Common myeloid progenitor, CD34-positive (primary cell): Measurements from ENCODE around the gene SERGEF.

Source experiments
- CTCF ChIA-PET: fragments of 350-600 bp; sonication (Branson Sonifier 250); formaldehyde crosslinking; loops from one replicate; lab custom pipeline; 2021; ENCODE audit warnings: antibody characterized with exemption; lab: Charles Lee
- POLR2A ChIA-PET: fragments of 350-600 bp; sonication (Branson Sonifier 250); formaldehyde crosslinking; loops from one replicate; lab custom pipeline; 2021; ENCODE audit warnings: antibody characterized with exemption; lab: Charles Lee
- DNase-seq, 3 donors: peaks; one replicate each; pipeline versions ENCODE4 v3.0.0 to v3.0.0-alpha.2; 2013
- H3K27ac ChIP-seq, 2 experiments: 1 replicate in 1 of 2; 2 replicates in 1 of 2; pipeline ENCODE4 v1.7.0; 2013; ENCODE audit warnings: inconsistent platforms in 2 of 2, low read length in 2 of 2, mild to moderate bottlenecking in 2 of 2, low read depth in 1 of 2, moderate library complexity in 1 of 2; ENCODE audit not compliant: severe bottlenecking in 2 of 2, insufficient read depth in 1 of 2, poor library complexity in 1 of 2
- H3K27me3 ChIP-seq, 5 experiments: replicated peaks in 2 of 5; 1 replicate in 3 of 5; 2 replicates in 2 of 5; pipeline versions ENCODE4 v1.6.1 to v1.7.0; 2013; ENCODE audit warnings: low read length in 4 of 5, mild to moderate bottlenecking in 2 of 5, moderate library complexity in 2 of 5, inconsistent platforms in 1 of 5; ENCODE audit not compliant: insufficient read depth in 5 of 5, control insufficient read depth in 4 of 5
- H3K36me3 ChIP-seq, 4 experiments: 1 replicate in 2 of 4; 2 replicates in 2 of 4; pipeline versions ENCODE4 v1.6.1 to v1.7.0; 2013; ENCODE audit warnings: low read length in 3 of 4, control low read depth in 1 of 4, mild to moderate bottlenecking in 1 of 4; ENCODE audit not compliant: control insufficient read depth in 4 of 4, insufficient read depth in 4 of 4
- H3K4me1 ChIP-seq, 4 experiments: 1 replicate in 3 of 4; 2 replicates in 1 of 4; pipeline versions ENCODE4 v1.6.1 to v1.7.1; 2013; ENCODE audit warnings: low read length in 3 of 4, mild to moderate bottlenecking in 3 of 4, control low read depth in 1 of 4, inconsistent platforms in 1 of 4, moderate library complexity in 1 of 4; ENCODE audit not compliant: control insufficient read depth in 4 of 4, insufficient read depth in 4 of 4; ENCODE audit errors: control extremely low read depth in 1 of 4
- H3K4me3 ChIP-seq, 7 experiments: 1 replicate in 4 of 7; 2 replicates in 3 of 7; pipeline versions ENCODE4 v1.5.1 to v1.7.0; 2013; ENCODE audit warnings: mild to moderate bottlenecking in 7 of 7, low read length in 6 of 7, moderate library complexity in 6 of 7, inconsistent platforms in 2 of 7, low read depth in 2 of 7, control low read depth in 1 of 7; ENCODE audit not compliant: insufficient read depth in 4 of 7, control insufficient read depth in 1 of 7; ENCODE audit errors: extremely low read depth in 1 of 7
- H3K9me3 ChIP-seq, 5 experiments: 1 replicate in 4 of 5; 2 replicates in 1 of 5; pipeline versions ENCODE4 v1.6.1 to v1.7.1; 2013; ENCODE audit warnings: low read length in 4 of 5, mild to moderate bottlenecking in 2 of 5, inconsistent platforms in 1 of 5, low read depth in 1 of 5, moderate library complexity in 1 of 5; ENCODE audit not compliant: control insufficient read depth in 4 of 5, insufficient read depth in 2 of 5; ENCODE audit errors: control extremely low read depth in 1 of 5
- WGBS: methylation state at CpG from one replicate; pipeline ENCODE4 v1.1.5; 2013; ENCODE audit not compliant: insufficient coverage; 5-methylcytosine and 5-hydroxymethylcytosine counted together

The SERGEF gene

DNA sequence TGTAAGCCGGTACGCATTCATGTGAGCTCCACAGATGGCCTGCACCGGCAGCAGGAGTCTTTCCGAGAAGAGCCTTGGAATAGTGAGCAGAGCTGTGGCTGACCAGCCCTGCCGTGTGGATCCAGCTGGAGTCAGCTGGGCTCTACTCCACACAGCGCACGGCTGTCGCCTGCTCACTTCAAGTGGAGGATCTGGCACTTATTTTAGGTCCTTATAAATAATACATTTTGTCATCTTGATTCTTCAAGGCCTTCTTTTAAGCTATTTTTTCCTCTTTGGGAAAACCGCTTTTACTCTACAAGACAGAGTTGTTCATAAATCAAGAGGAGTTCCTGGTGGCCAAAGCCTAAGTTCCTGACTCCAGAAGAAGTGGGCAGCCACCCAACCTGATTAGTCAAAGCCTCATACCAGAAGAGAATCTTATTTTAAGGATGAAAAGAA is 184.5 kb downstream of the SERGEF start:
- Histone ChIP-seq H3K27ac (no peak overlapping the region), H3K27me3 (no peaks in the 10 kb centered on the region), H3K36me3 (no peaks in the 10 kb centered on the region), H3K4me1 (no peaks in the 10 kb centered on the region), H3K4me3 (no peak overlapping the region), H3K9me3 (no peaks in the 10 kb centered on the region)
- no peak for DNase-seq
- WGBS: 97% methylated on average over 8 of the region's 9 CpGs
- ChIA-PET POLR2A (interaction anchor here (0.6 kb wide), 1 partner anchor 33 kb away, joined by 3 read pairs; no protein-coding TSS in a partner anchor), CTCF (interaction anchor here (1.0 to 1.2 kb wide), 2 partner anchors 11 to 13 kb away, joined by 3 read pairs; no protein-coding TSS in a partner anchor)

DNA sequence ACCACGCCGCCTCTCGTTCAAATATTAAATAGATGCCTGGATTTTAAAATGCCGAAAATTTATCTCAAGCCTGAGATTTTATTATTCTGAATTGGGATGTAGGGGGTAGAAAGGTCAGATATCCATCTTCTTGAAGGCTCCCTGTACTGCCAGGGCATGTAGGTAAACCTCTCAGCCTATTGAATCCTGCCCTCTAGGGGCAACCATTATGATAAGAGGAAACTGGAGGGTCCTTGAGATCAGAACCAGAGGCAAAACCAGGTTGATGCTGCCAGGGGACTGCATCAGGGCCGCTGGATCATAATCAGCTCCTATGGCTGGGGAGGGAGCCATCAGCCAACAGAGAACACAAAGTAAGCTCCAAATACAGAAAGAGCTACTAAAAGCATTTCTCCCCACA is 185.8 kb downstream of the SERGEF start:
- WGBS: no CpG with 5 or more reads among the region's 5 CpGs
- H3K27me3 ChIP-seq: no peaks in the 10 kb centered on the region
- H3K4me1 ChIP-seq: no peaks in the 10 kb centered on the region
- H3K9me3 ChIP-seq: no peaks in the 10 kb centered on the region
- H3K36me3 ChIP-seq: no peaks in the 10 kb centered on the region
- H3K27ac ChIP-seq: no peak overlapping the region
- ChIA-PET POLR2A (no interaction called here), CTCF (interaction anchor here (1.0 kb wide), 1 partner anchor 9 kb away, joined by 3 read pairs; no protein-coding TSS in a partner anchor)
- DNase-seq: no peak
- no peak overlapping the region for H3K4me3 ChIP-seq

DNA sequence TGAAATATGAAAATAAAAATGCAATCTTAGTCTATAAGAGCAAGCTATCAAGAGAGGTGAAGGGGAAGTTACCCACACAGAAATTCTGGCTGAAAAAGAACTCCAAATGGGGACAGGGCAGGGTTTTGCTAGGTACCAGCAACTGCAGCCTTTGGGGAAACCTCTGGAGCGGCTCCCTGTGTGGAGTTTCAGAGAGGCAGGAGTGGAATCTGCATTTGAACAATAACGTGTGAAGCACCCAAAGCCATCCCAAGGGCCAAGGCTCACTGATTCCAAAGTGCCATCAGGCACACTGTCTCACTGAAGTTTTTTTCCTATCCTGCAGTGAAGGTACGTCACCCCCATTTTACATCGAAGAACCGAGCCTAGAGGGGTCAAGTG is 190.5 kb downstream of the SERGEF start:
- 80% methylated on average over 2 of the region's 5 CpGs for WGBS
- ChIA-PET POLR2A (no interaction called here), CTCF (no interaction called here)
- H3K27ac ChIP-seq: no peak overlapping the region
- no peak overlapping the region for H3K4me3 ChIP-seq
- H3K4me1 ChIP-seq: no peaks in the 10 kb centered on the region
- no peaks in the 10 kb centered on the region for H3K36me3 ChIP-seq
- no peaks in the 10 kb centered on the region for H3K9me3 ChIP-seq
- H3K27me3 ChIP-seq: no peaks in the 10 kb centered on the region
- no peak for DNase-seq

DNA sequence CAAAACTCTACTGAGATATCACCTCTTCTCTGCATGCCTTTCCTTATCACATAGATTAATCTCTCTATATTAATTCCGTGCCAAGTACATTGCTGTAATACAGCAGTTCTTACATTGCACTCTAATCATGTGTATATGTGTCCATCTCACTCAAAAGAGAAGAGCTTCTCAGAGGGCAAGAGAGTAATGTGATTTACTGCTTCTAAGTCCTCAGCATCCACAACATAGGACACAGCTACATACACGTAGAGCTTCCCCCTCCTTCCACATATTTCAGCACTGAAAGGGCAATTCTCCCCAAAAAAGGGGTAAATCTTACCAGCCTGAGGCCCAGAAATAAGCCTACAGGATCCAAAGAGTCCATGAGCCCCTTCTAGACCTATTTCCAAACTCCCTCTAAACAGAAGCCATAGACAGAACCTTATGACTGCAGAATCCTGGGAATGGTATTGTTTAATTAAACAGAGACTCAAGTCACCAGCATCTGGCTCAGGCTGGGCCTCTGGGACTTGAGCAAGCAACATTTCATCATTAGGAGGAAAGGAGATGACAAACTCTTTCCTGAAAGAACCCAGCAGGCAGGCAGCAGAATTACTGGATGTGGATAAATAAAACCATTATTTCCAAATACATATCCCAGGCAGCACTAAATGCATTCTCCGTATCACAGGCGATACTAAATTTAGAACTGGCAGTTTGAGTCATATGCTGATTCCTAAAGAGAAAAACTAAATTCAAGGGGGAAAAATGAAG is 191.0 kb downstream of the SERGEF start:
- WGBS: 83% methylated on average over 1 of the region's 4 CpGs
- H3K27ac ChIP-seq: no peak overlapping the region
- no peaks in the 10 kb centered on the region for H3K27me3 ChIP-seq
- H3K4me3 ChIP-seq: no peak overlapping the region
- no peak for DNase-seq
- no peaks in the 10 kb centered on the region for H3K4me1 ChIP-seq
- ChIA-PET CTCF (no interaction called here), POLR2A (no interaction called here)
- H3K36me3 ChIP-seq: no peaks in the 10 kb centered on the region
- H3K9me3 ChIP-seq: no peaks in the 10 kb centered on the region

DNA sequence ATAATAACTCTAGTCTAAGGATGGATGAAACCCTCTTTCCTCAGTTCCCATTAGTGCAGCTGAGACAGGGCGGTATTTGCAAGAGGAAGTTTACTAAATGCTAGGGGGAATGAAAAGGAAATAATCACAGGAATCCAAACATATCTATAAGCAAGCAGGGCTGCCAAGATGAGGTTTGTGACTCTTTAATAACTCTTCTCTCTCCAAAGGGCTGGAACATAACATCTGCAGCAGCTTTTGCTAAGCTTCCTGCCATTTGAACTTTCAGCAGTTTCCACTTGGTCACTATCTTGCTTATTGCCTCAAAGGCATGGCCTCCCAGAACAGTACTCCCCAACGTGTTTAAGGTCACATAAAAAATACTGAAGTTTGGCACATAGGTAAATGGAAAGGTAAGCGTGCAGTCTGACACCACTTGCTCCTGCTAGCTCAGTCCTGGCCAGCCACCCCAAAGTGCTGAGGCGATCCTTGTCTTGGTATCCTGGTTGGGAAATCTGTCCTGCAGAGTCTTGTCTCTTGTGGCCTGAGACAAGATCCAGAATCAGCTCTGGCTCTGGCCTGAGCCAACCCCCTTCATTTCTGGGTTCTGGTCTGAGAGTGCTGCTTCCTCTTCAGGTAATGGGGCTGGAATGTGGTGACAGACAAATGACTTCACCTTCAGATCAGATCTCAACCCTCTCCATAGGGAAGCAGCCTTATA is 196.5 kb downstream of the SERGEF start:
- Histone ChIP-seq H3K4me3 (no peak overlapping the region), H3K4me1 (no peaks in the 10 kb centered on the region), H3K27me3 (no peaks in the 10 kb centered on the region), H3K9me3 (no peaks in the 10 kb centered on the region), H3K36me3 (no peaks in the 10 kb centered on the region), H3K27ac (no peak overlapping the region)
- ChIA-PET CTCF (no interaction called here), POLR2A (no interaction called here)
- WGBS: 89% methylated on average over 3 of the region's 4 CpGs
- DNase-seq: no peak

DNA sequence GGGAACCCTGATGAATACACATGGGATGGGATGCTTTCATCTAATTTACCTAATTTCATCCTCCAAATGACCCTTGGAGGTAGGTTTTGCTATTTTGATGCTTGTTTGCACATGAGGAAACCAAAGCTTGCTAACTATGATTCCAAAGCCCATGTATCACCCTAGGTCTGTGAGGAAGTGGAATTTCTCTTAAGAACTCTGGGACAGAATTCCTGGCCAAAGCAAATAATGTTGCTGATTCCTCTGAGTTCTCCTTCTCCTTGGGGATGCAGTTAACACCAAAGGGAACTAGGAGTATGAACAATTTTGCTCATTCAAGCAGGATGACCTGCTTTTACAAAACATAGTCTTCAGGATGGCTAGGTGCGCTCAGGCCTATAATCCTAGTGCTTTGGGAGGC is 198.3 kb downstream of the SERGEF start:
- Histone ChIP-seq H3K36me3 (no peaks in the 10 kb centered on the region), H3K27me3 (no peaks in the 10 kb centered on the region), H3K4me1 (no peaks in the 10 kb centered on the region), H3K4me3 (no peak overlapping the region), H3K27ac (no peak overlapping the region), H3K9me3 (peaks cover 0 to 2% (median 0%) of the 10 kb centered on the region in 5 experiments)
- 90% methylated on average over 1 of the region's 1 CpG for WGBS
- DNase-seq: no peak
- ChIA-PET CTCF (no interaction called here), POLR2A (no interaction called here)

DNA sequence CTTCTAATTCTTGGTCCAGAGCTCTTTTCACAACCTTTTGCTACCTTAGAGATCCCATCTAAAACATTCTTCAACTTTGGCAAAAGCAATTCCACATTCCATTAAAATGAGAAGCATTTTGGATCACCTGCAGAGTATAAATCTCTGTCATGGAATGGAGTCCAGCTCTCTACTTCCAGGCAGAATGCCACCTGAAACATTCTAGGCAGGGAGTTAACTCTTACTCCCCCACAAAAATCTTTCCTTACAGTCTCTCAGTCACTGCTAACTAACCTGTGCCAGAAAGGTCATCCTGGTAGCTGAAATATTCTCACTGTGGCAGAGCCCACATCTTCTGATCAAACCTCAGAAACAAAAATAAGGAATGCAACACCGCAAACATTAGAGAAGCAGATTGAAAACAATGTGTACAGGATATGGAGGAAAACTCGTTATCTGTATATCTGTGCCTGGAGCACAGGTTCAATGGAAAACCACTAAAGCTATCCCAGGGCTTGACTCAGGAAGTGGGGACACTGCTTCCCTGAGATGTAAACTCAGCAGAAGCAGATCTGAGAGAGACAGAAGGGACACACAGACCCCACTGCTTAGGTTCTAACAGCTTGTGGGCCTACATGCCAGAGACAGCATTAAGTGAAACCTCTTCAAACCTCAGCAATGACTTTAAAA is 199.3 kb downstream of the SERGEF start:
- no peak overlapping the region for H3K27ac ChIP-seq
- CTCF ChIA-PET: no interaction called here
- POLR2A ChIA-PET: no interaction called here
- no peaks in the 10 kb centered on the region for H3K27me3 ChIP-seq
- DNase-seq: no peak
- H3K4me1 ChIP-seq: no peaks in the 10 kb centered on the region
- H3K36me3 ChIP-seq: no peaks in the 10 kb centered on the region
- 56% methylated on average over 1 of the region's 2 CpGs for WGBS
- peaks cover 0 to 2% (median 0%) of the 10 kb centered on the region in 5 experiments for H3K9me3 ChIP-seq
- H3K4me3 ChIP-seq: no peak overlapping the region
